Endothelial cell of umbilical vein (primary cell): Measurements from ENCODE around the gene ADAMTS12. TPM values are rescaled to one million over a fixed set of nuclear protein-coding genes. Genes with fewer than 3 reads are reported as not detected.

Experiments used
- BruUV-seq: library from RNA; stranded (reverse); fragments of 400-500 nt; replicated peaks from 2 replicates; lab custom pipeline; 2021; lab: Mats Ljungman, UMichigan
- CTCF ChIA-PET: fragments of 300-600, 350-600 bp; sonication (Branson Sonifier 250); formaldehyde crosslinking; loops from one replicate; lab custom pipeline; 2021; ENCODE audit warnings: antibody characterized with exemption, inconsistent platforms; lab: Charles Lee
- POLR2A ChIA-PET: fragments of 300-600, 350-600 bp; sonication (Branson Sonifier 250); formaldehyde crosslinking; loops from one replicate; lab custom pipeline; 2021; ENCODE audit warnings: antibody characterized with exemption, inconsistent platforms; lab: Charles Lee
- DNase-seq: peaks from one replicate; pipeline ENCODE4 v3.0.0-alpha.2; 2011; ENCODE audit warnings: low read depth, low spot score
- FAIRE-seq: peaks from 2 replicates; lab custom pipeline; 2011; peaks lifted over from hg19 to GRCh38; lab: Jason Lieb, UNC
- H2AFZ ChIP-seq: 2 replicates; pipeline ENCODE4 v1.6.0; 2012; ENCODE audit warnings: low read depth, low read length, control low read depth, inconsistent platforms
- H3K27ac ChIP-seq: 2 replicates; pipeline ENCODE4 v1.5.1; 2011; ENCODE audit warnings: low read depth, mild to moderate bottlenecking, control low read depth, low read length, moderate library complexity; ENCODE audit not compliant: insufficient read depth
- H3K27me3 ChIP-seq, 2 experiments: 2 replicates each; pipeline versions ENCODE4 v1.6.0 to v1.6.1; 2011; ENCODE audit warnings: low read length in 2 of 2, mixed read lengths in 1 of 2; ENCODE audit not compliant: control insufficient read depth in 2 of 2, insufficient read depth in 2 of 2
- H3K36me3 ChIP-seq, 2 experiments: 2 replicates in 1 of 2; 3 replicates in 1 of 2; pipeline ENCODE4 v1.5.1; 2011; ENCODE audit warnings: low read length in 2 of 2, mild to moderate bottlenecking in 1 of 2, moderate library complexity in 1 of 2; ENCODE audit not compliant: control insufficient read depth in 2 of 2, insufficient read depth in 2 of 2; ENCODE audit errors: extremely low read depth in 1 of 2
- H3K4me1 ChIP-seq: 3 replicates; pipeline ENCODE4 v1.5.1; 2011; ENCODE audit warnings: mild to moderate bottlenecking, low read length; ENCODE audit not compliant: control insufficient read depth, insufficient read depth; ENCODE audit errors: extremely low read depth
- H3K4me2 ChIP-seq: 2 replicates; pipeline ENCODE4 v1.6.1; 2011; ENCODE audit warnings: low read length, control low read depth, mixed read lengths; ENCODE audit not compliant: insufficient read depth
- H3K4me3 ChIP-seq, 3 experiments: fragments of 200-600 bp in 1 of 3; sonication (generic), shearing (Covaris generic) in 1 of 3; replicated peaks in 1 of 3; 2 replicates each; pipeline ENCODE4 v1.5.1; 2011 to 2016; ENCODE audit warnings: control low read depth in 3 of 3, low read length in 3 of 3, mild to moderate bottlenecking in 2 of 3, inconsistent platforms in 1 of 3, low read depth in 1 of 3, moderate library complexity in 1 of 3; ENCODE audit not compliant: insufficient read depth in 1 of 3
- H3K79me2 ChIP-seq: 2 replicates; pipeline ENCODE4 v1.6.0; 2012; ENCODE audit warnings: low read length, inconsistent platforms; ENCODE audit not compliant: control insufficient read depth, insufficient read depth
- H3K9ac ChIP-seq: replicated peaks from 2 replicates; pipeline ENCODE3; 2011; ENCODE audit warnings: low read length, control low read depth; ENCODE audit not compliant: insufficient read depth; ENCODE audit errors: extremely low read depth
- H3K9me1 ChIP-seq: replicated peaks from 3 replicates; pipeline ENCODE4 v1.6.0; 2011; ENCODE audit warnings: mild to moderate bottlenecking, low read length; ENCODE audit not compliant: control insufficient read depth, insufficient read depth; ENCODE audit errors: extremely low read depth
- H3K9me3 ChIP-seq: replicated peaks from 2 replicates; pipeline ENCODE4 v1.5.1; 2012; ENCODE audit warnings: low read length, inconsistent platforms; ENCODE audit not compliant: control insufficient read depth, insufficient read depth
- H4K20me1 ChIP-seq: replicated peaks from 2 replicates; pipeline ENCODE3; 2011; ENCODE audit warnings: mild to moderate bottlenecking, low read length; ENCODE audit not compliant: control insufficient read depth, insufficient read depth; ENCODE audit errors: extremely low read depth
- CTCF ChIP-seq, 2 donors: IDR thresholded peaks; 1 replicate in 1 of 2; 2 replicates in 1 of 2; pipeline ENCODE4 v1.5.1; 2011; ENCODE audit warnings: low read length in 2 of 2, mild to moderate bottlenecking in 2 of 2, moderate library complexity in 2 of 2, control low read depth in 1 of 2, inconsistent platforms in 1 of 2, low read depth in 1 of 2; ENCODE audit not compliant: insufficient read depth in 1 of 2; ENCODE audit errors: extremely low read depth in 1 of 2
- EZH2 ChIP-seq: IDR thresholded peaks from 2 replicates; pipeline ENCODE4 v1.6.1; 2012; ENCODE audit warnings: borderline replicate concordance, low read depth, mild to moderate bottlenecking, moderate library complexity, low read length, inconsistent platforms; ENCODE audit not compliant: severe bottlenecking
- FOS ChIP-seq: IDR thresholded peaks from 2 replicates; pipeline ENCODE4 v1.6.1; 2011; ENCODE audit warnings: mild to moderate bottlenecking, low read length, moderate library complexity, borderline replicate concordance; ENCODE audit not compliant: insufficient read depth
- GATA2 ChIP-seq: IDR thresholded peaks from 2 replicates; pipeline ENCODE4 v1.7.0; 2011; ENCODE audit warnings: low read depth, mild to moderate bottlenecking, moderate library complexity, mixed read lengths, low read length; ENCODE audit not compliant: insufficient read length, insufficient read depth
- JUN ChIP-seq: IDR thresholded peaks from 2 replicates; pipeline ENCODE4 v1.6.1; 2011; ENCODE audit warnings: borderline replicate concordance, low read depth; ENCODE audit not compliant: insufficient read length, insufficient read depth
- MAX ChIP-seq: IDR thresholded peaks from 2 replicates; pipeline ENCODE4 v1.6.1; 2011; ENCODE audit not compliant: insufficient read depth, insufficient read length
- MYC ChIP-seq: IDR thresholded peaks from one replicate; pipeline ENCODE4 v1.6.1; 2011; ENCODE audit warnings: mild to moderate bottlenecking, low read depth, low read length
- POLR2A ChIP-seq: IDR thresholded peaks from 2 replicates; pipeline ENCODE4 v1.6.1; 2012; ENCODE audit warnings: low read depth, mild to moderate bottlenecking, control low read depth, low read length
- POLR2AphosphoS5 ChIP-seq: IDR thresholded peaks from 2 replicates; pipeline ENCODE4 v1.6.1; 2012; ENCODE audit warnings: low read depth, mild to moderate bottlenecking, control low read depth, low read length, moderate library complexity; ENCODE audit not compliant: insufficient read depth
- dilution Hi-C: fragments of 300-500 bp; cut with MboI; formaldehyde crosslinking; loops from one replicate; pipeline ENCODE4 v1.15.0; 2019; ENCODE audit warnings: low sequenced_read_pairs; ENCODE audit not compliant: extremely low pct_ligation_motif_present
- intact Hi-C: fragments of 100-400 bp; cut with micrococcal nuclease; formaldehyde crosslinking; loops from one replicate; pipeline ENCODE4 v1.10.0; 2022
- polyA plus RNA-seq, 4 experiments: library from polyadenylated mRNA; depleted of rRNA in 3 of 4; stranded (reverse) in 3 of 4; unstranded in 1 of 4; fragments of >200 nt; gene quantifications; 2 replicates each; pipeline versions ENCODE4 v1.2.1 to v1.2.3, GENCODE V29; 2011 to 2012; ENCODE audit warnings: missing spikeins in 1 of 4
- total RNA-seq: library from RNA; stranded (reverse); gene quantifications from 2 replicates; pipeline ENCODE4 v1.2.3, GENCODE V29; 2021

The ADAMTS12 gene
- total and polyA plus RNA-seq, 2 donors (not counting 3 experiments of a cell fraction or from before 2014, with no cell fraction given), result 0.88 TPM; not detected in 1

DNA sequence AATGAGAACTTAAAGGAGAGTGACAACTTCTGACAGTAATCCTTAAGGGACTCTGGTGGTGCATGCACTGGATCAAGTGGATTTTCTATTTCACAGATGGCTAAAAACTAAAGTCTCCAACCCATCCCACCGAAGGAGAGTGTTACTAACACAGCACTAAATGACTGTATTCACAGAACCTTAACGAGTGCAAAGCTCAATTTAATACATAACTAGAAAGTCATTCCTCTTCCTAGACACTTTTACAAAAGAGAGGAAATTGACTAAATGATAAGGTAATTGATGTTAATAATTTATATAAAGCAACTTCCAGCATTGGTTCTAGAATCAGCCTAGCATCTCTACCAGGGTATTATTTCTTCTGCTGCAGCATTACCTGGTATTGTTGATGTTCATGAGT is 189.8 kb downstream of the ADAMTS12 start:
- Histone ChIP-seq H3K9me3 (no peaks in the 10 kb centered on the region), H2AFZ (no peak overlapping the region), H3K27me3 (no peaks in the 10 kb centered on the region), H3K9me1 (no peaks in the 10 kb centered on the region), H4K20me1 (no peaks in the 10 kb centered on the region), H3K27ac (no peak overlapping the region), H3K4me1 (no peaks in the 10 kb centered on the region), H3K36me3 (no peaks in the 10 kb centered on the region), H3K4me3 (no peak overlapping the region), H3K4me2 (no peak overlapping the region), H3K79me2 (no peaks in the 10 kb centered on the region), H3K9ac (no peak overlapping the region)
- DNase-seq, result no peak
- intact Hi-C loops, result no loop called here
- TF ChIP-seq CTCF (IDR thresholded peaks at IDR 0.05; ENCODE audit: extremely low read depth in 1 of 2, insufficient read depth in 1 of 2, low read depth in 1 of 2, low read length in 2 of 2) (no peak), FOS (no peak), POLR2A (no peak), GATA2 (no peak), MAX (no peak), EZH2 (no peak), JUN (no peak), MYC (no peak), POLR2AphosphoS5 (no peak)
- dilution Hi-C loops, result no loop called here
- ChIA-PET POLR2A (no interaction called here), CTCF (interaction anchor here (1.5 kb wide), 1 partner anchor 233 kb away, joined by 3 read pairs; no protein-coding TSS in a partner anchor)
- BruUV-seq, result no TSS peak
- FAIRE-seq, result no peak
